HepG2 (cell line): ENCODE measurements around the gene SLC2A2. TPM values are rescaled to one million over a fixed set of nuclear protein-coding genes. Genes with fewer than 3 reads are reported as not detected.

Experiments used
- ATF5 ChIP-seq: sonication (generic); formaldehyde crosslinking; IDR thresholded peaks from 2 replicates; pipeline ENCODE4 v1.4.0; 2020; ENCODE audit warnings: mild to moderate bottlenecking, low read depth, missing genetic modification reagents
- GATAD1 ChIP-seq: IDR thresholded peaks from 2 replicates; pipeline ENCODE4 v1.6.1; 2016; ENCODE audit warnings: missing genetic modification reagents, missing compliant biosample characterization
- HHEX ChIP-seq: IDR thresholded peaks from 2 replicates; pipeline ENCODE4 v1.6.1; 2016; ENCODE audit warnings: control low read depth
- MBNL3 ChIP-seq: fragments of 250-450 bp; sonication (Bioruptor Pico); conservative IDR thresholded peaks from 2 replicates; pipeline ENCODE4 v1.8.0; 2022; ENCODE audit warnings: mild to moderate bottlenecking, inconsistent platforms
- NFIC ChIP-seq: IDR thresholded peaks from 2 replicates; pipeline ENCODE4 v1.6.1; 2012; ENCODE audit warnings: mild to moderate bottlenecking, low read length, inconsistent platforms
- PAF1 ChIP-seq: IDR thresholded peaks from 2 replicates; pipeline ENCODE4 v1.6.1; 2016; ENCODE audit warnings: missing genetic modification reagents, missing compliant biosample characterization
- POLR2AphosphoS5 ChIP-seq: IDR thresholded peaks from 2 replicates; pipeline ENCODE4 v1.6.1; 2012; ENCODE audit warnings: low read depth, low read length
- RBFOX2 ChIP-seq: fragments of 200-400 bp; formaldehyde crosslinking; IDR thresholded peaks from 2 replicates; pipeline ENCODE4 v1.6.1; 2017; ENCODE audit warnings: low read depth, mild to moderate bottlenecking, low read length
- REL ChIP-seq: sonication (generic); formaldehyde crosslinking; conservative IDR thresholded peaks from 2 replicates; pipeline ENCODE4 v1.8.0; 2022; ENCODE audit warnings: mild to moderate bottlenecking, missing genetic modification reagents, moderate library complexity
- ZFP82 ChIP-seq: sonication (generic); formaldehyde crosslinking; IDR thresholded peaks from 2 replicates; pipeline ENCODE4 v1.5.1; 2020; ENCODE audit warnings: mild to moderate bottlenecking, missing genetic modification reagents, borderline replicate concordance
- ZNF143 ChIP-seq: sonication (generic); formaldehyde crosslinking; IDR thresholded peaks from 2 replicates; pipeline ENCODE4 v1.4.0; 2020; ENCODE audit warnings: missing genetic modification reagents
- ZNF280D ChIP-seq: sonication (generic); formaldehyde crosslinking; IDR thresholded peaks from 2 replicates; pipeline ENCODE4 v1.5.1; 2020; ENCODE audit warnings: mild to moderate bottlenecking, missing genetic modification reagents
- ZNF761 ChIP-seq: sonication (generic); formaldehyde crosslinking; conservative IDR thresholded peaks from 2 replicates; pipeline ENCODE4 v1.4.0; 2020; ENCODE audit warnings: mild to moderate bottlenecking, missing genetic modification reagents
- ZNF841 ChIP-seq: sonication (generic); formaldehyde crosslinking; IDR thresholded peaks from 2 replicates; pipeline ENCODE4 v1.8.1; 2023; ENCODE audit warnings: missing genetic modification reagents, borderline replicate concordance
- polyA plus RNA-seq, 8 experiments: library from polyadenylated mRNA; depleted of rRNA in 3 of 8; stranded (reverse) in 7 of 8; unstranded in 1 of 8; fragments of >200 nt; fragmentation: Illumina TruSeq in 4 of 8; extraction: Trizol in 4 of 8; gene quantifications; 2 replicates each; pipeline versions ENCODE4 v1.2.1 to v1.2.3, GENCODE V29; 2011 to 2016; ENCODE audit warnings: low read depth in 4 of 8, missing spikeins in 1 of 8, mixed read lengths in 1 of 8; ENCODE audit not compliant: insufficient read depth in 1 of 8
- total RNA-seq, 5 experiments: library from RNA; depleted of rRNA; stranded (reverse); fragments of >200 nt; fragmentation: Illumina TruSeq; extraction: Trizol; gene quantifications; 2 replicates each; pipeline ENCODE4 v1.2.3, GENCODE V29; 2016; ENCODE audit warnings: low read depth in 1 of 5
- TF ChIP-seq, protein P1 (sequence below): sonication (generic); formaldehyde crosslinking; IDR thresholded peaks from 2 replicates; pipeline ENCODE4 v1.8.1; 2023; ENCODE audit warnings: mild to moderate bottlenecking, missing genetic modification reagents
- TF ChIP-seq, protein P2 (sequence below): IDR thresholded peaks from 2 replicates; pipeline ENCODE4 v1.6.1; 2016; ENCODE audit warnings: low read depth, control low read depth
- TF ChIP-seq, protein P3 (sequence below): IDR thresholded peaks from 2 replicates; pipeline ENCODE4 v1.6.1; 2016; ENCODE audit warnings: mild to moderate bottlenecking
- TF ChIP-seq, protein P4 (sequence below): sonication (generic); formaldehyde crosslinking; IDR thresholded peaks from 2 replicates; pipeline ENCODE4 v1.8.1; 2023; ENCODE audit warnings: mild to moderate bottlenecking, inconsistent platforms, moderate library complexity, missing genetic modification reagents, borderline replicate concordance
- TF ChIP-seq, protein P5 (sequence below): sonication (generic); formaldehyde crosslinking; IDR thresholded peaks from 2 replicates; pipeline ENCODE4 v1.5.0; 2020; ENCODE audit warnings: missing genetic modification reagents

SLC2A2 gene
- total and polyA plus RNA-seq, 2 of the 13 experiments (the other 11 are each of a cell fraction or from before 2014, with no cell fraction given): 19.5 to 23.2 TPM

GRCh38 chr3:171001250-171001893 is 25.1 kb downstream of the SLC2A2 start (continued):
- no peak for TF ChIP-seq ZNF841 (CRISPR knock-in tag)
- TF ChIP-seq ATF5 (CRISPR knock-in tag): no peak
- TF ChIP-seq, protein P1, sequence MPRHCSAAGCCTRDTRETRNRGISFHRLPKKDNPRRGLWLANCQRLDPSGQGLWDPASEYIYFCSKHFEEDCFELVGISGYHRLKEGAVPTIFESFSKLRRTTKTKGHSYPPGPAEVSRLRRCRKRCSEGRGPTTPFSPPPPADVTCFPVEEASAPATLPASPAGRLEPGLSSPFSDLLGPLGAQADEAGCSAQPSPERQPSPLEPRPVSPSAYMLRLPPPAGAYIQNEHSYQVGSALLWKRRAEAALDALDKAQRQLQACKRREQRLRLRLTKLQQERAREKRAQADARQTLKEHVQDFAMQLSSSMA (CRISPR knock-in tag): no peak
- TF ChIP-seq, protein P2, sequence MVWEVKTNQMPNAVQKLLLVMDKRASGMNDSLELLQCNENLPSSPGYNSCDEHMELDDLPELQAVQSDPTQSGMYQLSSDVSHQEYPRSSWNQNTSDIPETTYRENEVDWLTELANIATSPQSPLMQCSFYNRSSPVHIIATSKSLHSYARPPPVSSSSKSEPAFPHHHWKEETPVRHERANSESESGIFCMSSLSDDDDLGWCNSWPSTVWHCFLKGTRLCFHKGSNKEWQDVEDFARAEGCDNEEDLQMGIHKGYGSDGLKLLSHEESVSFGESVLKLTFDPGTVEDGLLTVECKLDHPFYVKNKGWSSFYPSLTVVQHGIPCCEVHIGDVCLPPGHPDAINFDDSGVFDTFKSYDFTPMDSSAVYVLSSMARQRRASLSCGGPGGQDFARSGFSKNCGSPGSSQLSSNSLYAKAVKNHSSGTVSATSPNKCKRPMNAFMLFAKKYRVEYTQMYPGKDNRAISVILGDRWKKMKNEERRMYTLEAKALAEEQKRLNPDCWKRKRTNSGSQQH: no peak
- TF ChIP-seq POLR2AphosphoS5: no peak
- no peak for TF ChIP-seq ZNF280D (CRISPR knock-in tag)
- TF ChIP-seq HHEX (CRISPR knock-in tag): peak; percentile 87
- no peak for TF ChIP-seq ZFP82 (CRISPR knock-in tag)
- no peak for TF ChIP-seq REL (CRISPR knock-in tag)
- TF ChIP-seq, protein P3, sequence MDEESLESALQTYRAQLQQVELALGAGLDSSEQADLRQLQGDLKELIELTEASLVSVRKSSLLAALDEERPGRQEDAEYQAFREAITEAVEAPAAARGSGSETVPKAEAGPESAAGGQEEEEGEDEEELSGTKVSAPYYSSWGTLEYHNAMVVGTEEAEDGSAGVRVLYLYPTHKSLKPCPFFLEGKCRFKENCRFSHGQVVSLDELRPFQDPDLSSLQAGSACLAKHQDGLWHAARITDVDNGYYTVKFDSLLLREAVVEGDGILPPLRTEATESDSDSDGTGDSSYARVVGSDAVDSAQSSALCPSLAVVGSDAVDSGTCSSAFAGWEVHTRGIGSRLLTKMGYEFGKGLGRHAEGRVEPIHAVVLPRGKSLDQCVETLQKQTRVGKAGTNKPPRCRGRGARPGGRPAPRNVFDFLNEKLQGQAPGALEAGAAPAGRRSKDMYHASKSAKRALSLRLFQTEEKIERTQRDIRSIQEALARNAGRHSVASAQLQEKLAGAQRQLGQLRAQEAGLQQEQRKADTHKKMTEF (CRISPR knock-in tag): peak; percentile 73; the same call in 1 of the 2 replicates
- TF ChIP-seq PAF1: no peak
- TF ChIP-seq, protein P4, sequence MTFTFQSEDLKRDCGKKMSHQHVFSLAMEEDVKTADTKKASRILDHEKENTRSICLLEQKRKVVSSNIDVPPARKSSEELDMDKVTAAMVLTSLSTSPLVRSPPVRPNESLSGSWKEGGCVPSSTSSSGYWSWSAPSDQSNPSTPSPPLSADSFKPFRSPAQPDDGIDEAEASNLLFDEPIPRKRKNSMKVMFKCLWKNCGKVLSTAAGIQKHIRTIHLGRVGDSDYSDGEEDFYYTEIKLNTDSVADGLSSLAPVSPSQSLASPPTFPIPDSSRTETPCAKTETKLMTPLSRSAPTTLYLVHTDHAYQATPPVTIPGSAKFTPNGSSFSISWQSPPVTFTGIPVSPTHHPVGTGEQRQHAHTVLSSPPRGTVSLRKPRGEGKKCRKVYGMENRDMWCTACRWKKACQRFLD (CRISPR knock-in tag): no peak
- TF ChIP-seq GATAD1 (CRISPR knock-in tag): peak; percentile 43; the same call in 1 of the 2 replicates
- TF ChIP-seq ZNF761 (CRISPR knock-in tag): no peak
- no peak for TF ChIP-seq MBNL3 (CRISPR knock-in tag)
- TF ChIP-seq, protein P5, sequence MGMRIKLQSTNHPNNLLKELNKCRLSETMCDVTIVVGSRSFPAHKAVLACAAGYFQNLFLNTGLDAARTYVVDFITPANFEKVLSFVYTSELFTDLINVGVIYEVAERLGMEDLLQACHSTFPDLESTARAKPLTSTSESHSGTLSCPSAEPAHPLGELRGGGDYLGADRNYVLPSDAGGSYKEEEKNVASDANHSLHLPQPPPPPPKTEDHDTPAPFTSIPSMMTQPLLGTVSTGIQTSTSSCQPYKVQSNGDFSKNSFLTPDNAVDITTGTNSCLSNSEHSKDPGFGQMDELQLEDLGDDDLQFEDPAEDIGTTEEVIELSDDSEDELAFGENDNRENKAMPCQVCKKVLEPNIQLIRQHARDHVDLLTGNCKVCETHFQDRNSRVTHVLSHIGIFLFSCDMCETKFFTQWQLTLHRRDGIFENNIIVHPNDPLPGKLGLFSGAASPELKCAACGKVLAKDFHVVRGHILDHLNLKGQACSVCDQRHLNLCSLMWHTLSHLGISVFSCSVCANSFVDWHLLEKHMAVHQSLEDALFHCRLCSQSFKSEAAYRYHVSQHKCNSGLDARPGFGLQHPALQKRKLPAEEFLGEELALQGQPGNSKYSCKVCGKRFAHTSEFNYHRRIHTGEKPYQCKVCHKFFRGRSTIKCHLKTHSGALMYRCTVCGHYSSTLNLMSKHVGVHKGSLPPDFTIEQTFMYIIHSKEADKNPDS (CRISPR knock-in tag): no peak
- TF ChIP-seq NFIC: peak; percentile 99
- TF ChIP-seq ZNF143: no peak
- TF ChIP-seq RBFOX2: peak; percentile 50
